DND-41 (cell line): ENCODE results near the gene PMIS2.
"Not testable (repeated sequence)": the region's sequence is repeated elsewhere in the genome, so short reads cannot be mapped to it uniquely, and the experiment has no call there.

Experiments used
- ATAC-seq: fragments of 200-7000 bp; cut with Tn5 transposase; 3 replicates; pipeline ENCODE4 v1.9.1; 2021; ENCODE audit warnings: low read depth; ENCODE audit not compliant: insufficient read depth
- DNase-seq: peaks from one replicate; pipeline ENCODE4 v3.0.0-alpha.2; 2020
- H2AFZ ChIP-seq: 2 replicates; pipeline ENCODE4 v1.6.0; 2012; ENCODE audit warnings: low read depth, low read length
- H3K27ac ChIP-seq: 2 replicates; pipeline ENCODE4 v1.5.1; 2012; ENCODE audit warnings: low read length, inconsistent platforms
- H3K27me3 ChIP-seq: fragments of 200-600 bp; sonication (generic); 2 replicates; pipeline ENCODE4 v1.6.0; 2012; ENCODE audit warnings: low read length, mild to moderate bottlenecking, inconsistent platforms; ENCODE audit not compliant: insufficient read depth, poor library complexity
- H3K36me3 ChIP-seq: 2 replicates; pipeline ENCODE4 v1.5.1; 2012; ENCODE audit warnings: low read length, inconsistent platforms; ENCODE audit not compliant: insufficient read depth
- H3K4me1 ChIP-seq: 2 replicates; pipeline ENCODE4 v1.5.1; 2012; ENCODE audit warnings: mild to moderate bottlenecking, low read length; ENCODE audit not compliant: insufficient read depth
- H3K4me2 ChIP-seq: 2 replicates; pipeline ENCODE4 v1.6.0; 2012; ENCODE audit warnings: mild to moderate bottlenecking, moderate library complexity, low read length, inconsistent platforms; ENCODE audit not compliant: insufficient read depth
- H3K4me3 ChIP-seq, 2 experiments: fragments of 200-600 bp in 1 of 2; shearing (Covaris generic) in 1 of 2; 2 replicates each; pipeline ENCODE4 v1.5.1; 2012 to 2016; ENCODE audit warnings: inconsistent platforms in 2 of 2, low read length in 2 of 2, mild to moderate bottlenecking in 2 of 2, low read depth in 1 of 2, moderate library complexity in 1 of 2
- H3K79me2 ChIP-seq: 2 replicates; pipeline ENCODE4 v1.6.0; 2012; ENCODE audit warnings: low read length, inconsistent platforms; ENCODE audit not compliant: insufficient read depth
- H3K9ac ChIP-seq: 2 replicates; pipeline ENCODE4 v1.6.0; 2012; ENCODE audit warnings: low read depth, mild to moderate bottlenecking, inconsistent platforms, low read length, moderate library complexity
- H3K9me3 ChIP-seq: 2 replicates; pipeline ENCODE4 v1.5.1; 2012; ENCODE audit warnings: low read length, moderate library complexity, mild to moderate bottlenecking, inconsistent platforms; ENCODE audit not compliant: insufficient read depth, severe bottlenecking
- H4K20me1 ChIP-seq: 2 replicates; pipeline ENCODE4 v1.6.0; 2012; ENCODE audit warnings: low read length; ENCODE audit not compliant: insufficient read depth
- CTCF ChIP-seq: IDR thresholded peaks from 2 replicates; pipeline ENCODE4 v1.5.1; 2012; ENCODE audit warnings: borderline replicate concordance, low read length, moderate library complexity, mild to moderate bottlenecking; ENCODE audit not compliant: poor library complexity, severe bottlenecking; ENCODE audit errors: extremely low read depth
- EZH2 ChIP-seq: IDR thresholded peaks from 3 replicates; pipeline ENCODE4 v1.6.1; 2012; ENCODE audit warnings: borderline replicate concordance, low read depth, mild to moderate bottlenecking, moderate library complexity, low read length, inconsistent platforms; ENCODE audit not compliant: severe bottlenecking

The PMIS2 gene

GRCh38 chr19:35592226-35592625 is 6.3 kb downstream of the PMIS2 start:
- TF ChIP-seq EZH2 = no peak
- TF ChIP-seq CTCF = peak; percentile 65
- Histone ChIP-seq H3K79me2 (no peaks in the 10 kb centered on the region), H3K9ac (no peak overlapping the region), H3K4me1 (no peaks in the 10 kb centered on the region), H3K9me3 (no peaks in the 10 kb centered on the region), H3K36me3 (no peaks in the 10 kb centered on the region), H3K4me2 (no peak overlapping the region), H2AFZ (peak overlapping the region; percentile 62; the same call in 1 of the 2 replicates), H3K4me3 (no peak overlapping the region), H4K20me1 (no peaks in the 10 kb centered on the region), H3K27ac (no peak overlapping the region), H3K27me3 (no peaks in the 10 kb centered on the region)
- ATAC-seq = no peak
- DNase-seq = no peak

GRCh38 chr19:35595026-35595425 is 9.1 kb downstream of the PMIS2 start:
- H3K4me2 ChIP-seq, H3K27me3 ChIP-seq, H3K4me3 ChIP-seq, H3K27ac ChIP-seq, ATAC-seq, H2AFZ ChIP-seq, DNase-seq, H3K4me1 ChIP-seq, H3K9me3 ChIP-seq, H3K36me3 ChIP-seq, H3K79me2 ChIP-seq, H3K9ac ChIP-seq, H4K20me1 ChIP-seq: not testable (repeated sequence)

- H2AFZ ChIP-seq = no peak overlapping the region
Measured at GRCh38 chr19:35595928-35596327, 10.0 kb downstream of the PMIS2 start.

GRCh38 chr19:35596366-35596999 is 10.5 kb downstream of the PMIS2 start:
- DNase-seq = peak; percentile 25
- Histone ChIP-seq H3K27me3 (no peaks in the 10 kb centered on the region), H2AFZ (no peak overlapping the region)

More at GRCh38 chr19:35595928-35596327, 10.0 kb downstream of the PMIS2 start:
- Histone ChIP-seq H3K9ac (no peak overlapping the region), H3K4me2 (no peak overlapping the region), H3K27ac (no peak overlapping the region), H4K20me1 (no peaks in the 10 kb centered on the region), H3K4me1 (no peaks in the 10 kb centered on the region), H3K36me3 (no peaks in the 10 kb centered on the region), H3K79me2 (no peaks in the 10 kb centered on the region), H3K4me3 (no peak overlapping the region), H3K27me3 (no peaks in the 10 kb centered on the region), H3K9me3 (no peaks in the 10 kb centered on the region)
- DNase-seq (no peak), ATAC-seq (no peak)
- TF ChIP-seq CTCF (no peak), EZH2 (no peak)

More at GRCh38 chr19:35596366-35596999, 10.5 kb downstream of the PMIS2 start:
- ATAC-seq = peak; percentile 62; the same call in 2 of the 3 replicates
- Histone ChIP-seq H3K9ac (no peak overlapping the region), H3K9me3 (no peaks in the 10 kb centered on the region), H3K36me3 (no peaks in the 10 kb centered on the region), H3K4me1 (no peaks in the 10 kb centered on the region), H3K79me2 (no peaks in the 10 kb centered on the region), H3K27ac (no peak overlapping the region), H3K4me3 (no peak overlapping the region), H4K20me1 (no peaks in the 10 kb centered on the region), H3K4me2 (no peak overlapping the region)
- TF ChIP-seq EZH2 (no peak), CTCF (no peak)
